ENCODE results near the gene SEL1L3.

The SEL1L3 gene

GRCh38 chr4:25786497-25787065 is 76.2 kb downstream of the SEL1L3 start:
- no peak for DNase-seq

- DNase-seq, result no peak
Measured at GRCh38 chr4:25783943-25784342, 78.8 kb downstream of the SEL1L3 start.

GRCh38 chr4:25783126-25783525 is 79.7 kb downstream of the SEL1L3 start:
- no peak for DNase-seq

GRCh38 chr4:25782482-25782881 is 80.3 kb downstream of the SEL1L3 start:
- DNase-seq, result no peak

- no peak for DNase-seq
Measured at GRCh38 chr4:25779021-25779420, 83.8 kb downstream of the SEL1L3 start.

- no peak for DNase-seq
Measured at GRCh38 chr4:25776795-25777194, 86.0 kb downstream of the SEL1L3 start.

GRCh38 chr4:25775166-25775565 is 87.6 kb downstream of the SEL1L3 start:
- DNase-seq, result no peak

GRCh38 chr4:25773358-25773757 is 89.4 kb downstream of the SEL1L3 start:
- DNase-seq, result no peak

GRCh38 chr4:25771672-25772071 is 91.1 kb downstream of the SEL1L3 start:
- DNase-seq, result no peak

- no peak for DNase-seq
Measured at GRCh38 chr4:25770847-25771246, 91.9 kb downstream of the SEL1L3 start.

GRCh38 chr4:25769251-25769650 is 93.5 kb downstream of the SEL1L3 start:
- no peak for DNase-seq

GRCh38 chr4:25767877-25768725 is 94.7 kb downstream of the SEL1L3 start:
- DNase-seq, result peak; percentile 41

- no peak for DNase-seq
Measured at GRCh38 chr4:25760518-25761157, 102.2 kb downstream of the SEL1L3 start.

- DNase-seq, result no peak
Measured at GRCh38 chr4:25760048-25760447, 102.7 kb downstream of the SEL1L3 start.

GRCh38 chr4:25759101-25759500 is 103.7 kb downstream of the SEL1L3 start:
- peak; percentile 57 for DNase-seq

- DNase-seq, result no peak
Measured at GRCh38 chr4:25757452-25757851, 105.3 kb downstream of the SEL1L3 start.

- no peak for DNase-seq
Measured at GRCh38 chr4:25756503-25756902, 106.3 kb downstream of the SEL1L3 start.

GRCh38 chr4:25755911-25756310 is 106.9 kb downstream of the SEL1L3 start:
- DNase-seq, result no peak

- DNase-seq, result no peak
Measured at GRCh38 chr4:25753239-25753638, 109.5 kb downstream of the SEL1L3 start.

GRCh38 chr4:25750874-25751273 is 111.9 kb downstream of the SEL1L3 start:
- DNase-seq, result no peak

- DNase-seq, result no peak
Measured at GRCh38 chr4:25749150-25749794, 113.5 kb downstream of the SEL1L3 start.

- no peak for DNase-seq
Measured at GRCh38 chr4:25743971-25744370, 118.8 kb downstream of the SEL1L3 start.

GRCh38 chr4:25729564-25729963 is 133.2 kb downstream of the SEL1L3 start:
- DNase-seq, result no peak

- no peak for DNase-seq
Measured at GRCh38 chr4:25728886-25729285, 133.9 kb downstream of the SEL1L3 start.

Measured in NCI-H1694 treated with DMSO at 0.1 percent for 48 hours (cell line).